Tibial nerve (tissue), 4 donors: ENCODE data around the gene POLE4.

Experiments used
- CTCF ChIP-seq, 5 experiments: fragments of 200-600 bp in 3 of 5; fragments of 450-650 bp in 2 of 5; sonication (generic) in 3 of 5; IDR thresholded peaks; one replicate each; pipeline ENCODE4 v1.5.1; 2016 to 2019; ENCODE audit warnings: antibody characterized with exemption in 5 of 5, mild to moderate bottlenecking in 3 of 5, moderate library complexity in 2 of 5
- EP300 ChIP-seq, 2 donors: sonication (generic); formaldehyde crosslinking; IDR thresholded peaks; one replicate each; pipeline ENCODE4 v1.6.1; 2017; ENCODE audit warnings: antibody characterized with exemption in 2 of 2, mild to moderate bottlenecking in 1 of 2
- POLR2A ChIP-seq, 2 donors: fragments of 450-650 bp; IDR thresholded peaks; one replicate each; pipeline ENCODE4 v1.6.1; 2017; ENCODE audit warnings: antibody characterized with exemption in 2 of 2, mild to moderate bottlenecking in 2 of 2, moderate library complexity in 2 of 2

DNA sequence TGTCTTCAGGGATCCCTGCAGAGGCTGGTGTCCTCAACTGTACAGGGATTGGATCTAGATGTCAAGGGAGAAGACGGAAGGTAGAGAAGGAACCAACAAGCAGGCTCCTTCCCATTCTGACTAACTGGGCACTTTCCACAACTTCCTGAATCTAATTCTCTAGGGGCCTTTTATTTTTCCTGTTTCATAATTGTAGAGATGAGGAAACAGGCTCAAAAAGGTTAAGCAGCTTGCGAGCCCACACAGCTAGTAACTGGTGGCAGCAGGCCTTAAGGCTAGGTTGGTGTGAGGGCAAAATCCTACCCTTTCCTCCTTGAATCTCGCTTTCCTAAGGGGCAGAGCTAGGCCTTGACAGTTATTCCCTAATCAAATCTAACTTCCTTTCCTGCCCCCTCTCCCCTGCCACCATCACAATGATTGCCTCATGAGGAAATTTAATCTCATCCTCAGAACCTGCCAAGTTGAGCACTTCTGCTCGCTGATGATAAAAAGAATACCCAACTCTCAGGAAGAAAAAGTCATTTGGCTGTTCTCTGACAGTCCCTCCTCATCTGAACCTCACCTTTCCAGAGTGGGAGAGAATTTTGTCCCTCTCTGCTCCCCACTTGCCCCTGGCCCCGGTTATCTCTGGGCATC is 35.7 kb upstream of the POLE4 start:
- TF ChIP-seq CTCF (IDR thresholded peaks at IDR 0.05): no peak
- TF ChIP-seq POLR2A (IDR thresholded peaks at IDR 0.05): no peak
- peak in 1 of 2 donors; percentile 28 for TF ChIP-seq EP300 (IDR thresholded peaks at IDR 0.05)
